ENCODE results near the gene ATXN7L1. TPM values are rescaled to one million over a fixed set of nuclear protein-coding genes. Genes with fewer than 3 reads are reported as not detected.

Gene ATXN7L1
- total RNA-seq, 1 donor from 2014 or later = 20.6 TPM

DNA sequence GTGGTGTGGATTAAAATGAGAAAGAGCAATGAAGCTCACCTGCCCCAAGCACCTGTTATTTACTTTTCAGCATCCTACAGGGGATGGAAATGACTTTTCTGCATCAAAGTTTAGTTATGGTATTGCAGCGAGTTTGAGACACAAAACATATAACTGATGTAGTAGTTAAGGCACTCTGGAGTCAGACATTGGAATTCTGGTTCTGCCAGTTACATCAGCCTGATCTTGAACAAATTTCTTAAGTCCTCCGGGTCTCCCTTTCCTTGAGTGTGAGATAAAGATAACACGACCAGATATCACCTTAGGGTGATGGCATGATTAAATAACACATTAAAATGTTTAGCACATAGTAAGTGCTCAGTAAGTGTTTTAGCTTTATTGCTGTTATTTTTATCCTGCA, 97.4 kb downstream of the ATXN7L1 start:
- Mint-ChIP-seq H3K4me3 (ENCODE audit: unreplicated experiment) (no peak overlapping the region), H3K9me3 (ENCODE audit: unreplicated experiment) (no peaks in the 10 kb centered on the region), H3K36me3 (ENCODE audit: unreplicated experiment) (no peaks in the 10 kb centered on the region), H3K27ac (ENCODE audit: unreplicated experiment) (no peak overlapping the region), H3K4me1 (ENCODE audit: low read depth, unreplicated experiment) (peaks cover 14% of the 10 kb centered on the region), H3K27me3 (ENCODE audit: unreplicated experiment) (peaks cover 2% of the 10 kb centered on the region)
- DNase-seq = no peak
- TF ChIP-seq, protein P1, sequence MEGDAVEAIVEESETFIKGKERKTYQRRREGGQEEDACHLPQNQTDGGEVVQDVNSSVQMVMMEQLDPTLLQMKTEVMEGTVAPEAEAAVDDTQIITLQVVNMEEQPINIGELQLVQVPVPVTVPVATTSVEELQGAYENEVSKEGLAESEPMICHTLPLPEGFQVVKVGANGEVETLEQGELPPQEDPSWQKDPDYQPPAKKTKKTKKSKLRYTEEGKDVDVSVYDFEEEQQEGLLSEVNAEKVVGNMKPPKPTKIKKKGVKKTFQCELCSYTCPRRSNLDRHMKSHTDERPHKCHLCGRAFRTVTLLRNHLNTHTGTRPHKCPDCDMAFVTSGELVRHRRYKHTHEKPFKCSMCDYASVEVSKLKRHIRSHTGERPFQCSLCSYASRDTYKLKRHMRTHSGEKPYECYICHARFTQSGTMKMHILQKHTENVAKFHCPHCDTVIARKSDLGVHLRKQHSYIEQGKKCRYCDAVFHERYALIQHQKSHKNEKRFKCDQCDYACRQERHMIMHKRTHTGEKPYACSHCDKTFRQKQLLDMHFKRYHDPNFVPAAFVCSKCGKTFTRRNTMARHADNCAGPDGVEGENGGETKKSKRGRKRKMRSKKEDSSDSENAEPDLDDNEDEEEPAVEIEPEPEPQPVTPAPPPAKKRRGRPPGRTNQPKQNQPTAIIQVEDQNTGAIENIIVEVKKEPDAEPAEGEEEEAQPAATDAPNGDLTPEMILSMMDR (IDR thresholded peaks at IDR 0.05; ENCODE audit: partially characterized antibody, unreplicated experiment) = no peak

DNA sequence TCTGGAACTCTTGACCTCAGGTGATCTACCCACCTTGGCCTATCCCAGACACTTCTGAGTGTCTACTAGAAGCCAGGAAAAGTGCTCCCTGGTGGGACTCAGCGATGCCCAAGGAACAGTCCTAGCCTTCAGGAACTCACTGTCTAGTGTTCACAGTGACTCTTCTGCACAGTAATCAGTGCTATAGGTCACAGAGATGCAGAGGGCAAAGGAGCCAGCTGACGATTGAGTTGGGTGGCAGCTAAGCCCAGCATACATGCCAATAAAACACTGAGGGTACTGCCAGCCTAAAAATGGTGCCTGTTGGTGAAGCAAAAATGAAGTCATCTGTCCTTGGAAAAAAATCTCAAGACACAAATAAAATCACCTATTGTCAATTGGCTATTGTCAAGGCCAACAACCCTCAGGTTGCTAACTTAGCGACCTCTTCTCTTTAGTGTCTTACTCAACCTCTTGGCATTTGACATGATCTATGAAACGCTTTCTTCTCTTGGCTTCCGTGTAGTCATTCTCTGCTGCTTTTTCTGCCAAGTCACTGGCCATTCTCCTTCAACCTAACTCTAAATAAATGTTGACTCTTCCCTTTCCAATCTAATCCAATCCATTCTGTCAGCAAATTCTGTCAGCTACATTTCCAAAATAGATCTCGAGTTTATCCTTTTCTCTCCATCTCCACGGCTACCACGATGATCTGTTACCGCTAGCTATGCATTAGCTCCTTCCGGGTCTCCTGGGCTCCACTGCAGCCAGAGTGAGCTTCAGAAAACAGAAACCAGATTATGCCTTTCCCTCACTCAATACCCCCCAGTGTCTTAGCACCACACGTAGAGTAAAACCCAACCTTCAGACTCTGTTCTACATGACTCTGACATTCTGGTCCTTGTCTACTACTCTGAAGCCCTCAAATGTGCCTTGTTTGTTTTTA, 99.2 kb downstream of the ATXN7L1 start:
- no peak overlapping the region for H3K27ac Mint-ChIP-seq (ENCODE audit: unreplicated experiment)
- no peak for DNase-seq
- H3K4me3 Mint-ChIP-seq (ENCODE audit: unreplicated experiment) = no peak overlapping the region
- TF ChIP-seq, protein P1 (IDR thresholded peaks at IDR 0.05; ENCODE audit: partially characterized antibody, unreplicated experiment) = no peak
- H3K9me3 Mint-ChIP-seq (ENCODE audit: unreplicated experiment) = no peaks in the 10 kb centered on the region
- no peaks in the 10 kb centered on the region for H3K36me3 Mint-ChIP-seq (ENCODE audit: unreplicated experiment)
- H3K27me3 Mint-ChIP-seq (ENCODE audit: unreplicated experiment) = peaks cover 2% of the 10 kb centered on the region
- peaks cover 27% of the 10 kb centered on the region for H3K4me1 Mint-ChIP-seq (ENCODE audit: low read depth, unreplicated experiment)

DNA sequence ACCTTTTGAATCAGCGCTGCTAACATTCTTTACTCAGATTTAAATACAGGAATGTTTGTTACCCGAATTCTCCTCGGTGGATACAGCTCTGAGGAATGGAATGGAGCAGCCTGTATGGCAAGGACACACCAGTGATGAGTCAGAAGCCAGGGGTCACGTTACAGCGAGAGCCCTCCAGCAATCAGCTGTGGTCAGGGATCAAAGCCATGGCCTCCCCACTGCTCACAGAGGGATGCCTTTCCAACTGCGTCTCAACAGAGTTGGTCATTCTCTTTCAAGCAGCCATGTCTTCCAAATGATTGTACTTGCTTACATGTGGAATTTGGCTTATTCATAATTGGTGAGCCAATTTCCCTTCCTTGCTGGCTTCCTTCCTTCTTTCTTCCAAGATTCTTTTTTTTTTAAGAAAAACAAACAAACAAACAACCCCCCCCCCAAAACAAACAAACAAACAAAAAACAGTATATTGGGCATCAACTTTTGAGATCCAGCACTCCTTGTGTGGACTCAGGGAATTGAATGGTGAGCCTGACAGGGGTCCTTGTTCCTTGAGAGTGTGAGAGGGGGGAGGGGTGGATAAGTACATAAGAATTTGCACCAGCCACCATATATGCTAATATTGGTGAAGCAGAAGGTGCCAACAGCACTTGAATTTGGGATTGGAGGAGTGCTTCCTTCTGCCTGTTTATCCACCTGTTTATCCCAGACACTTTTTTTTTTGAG, 100.2 kb downstream of the ATXN7L1 start:
- H3K36me3 Mint-ChIP-seq (ENCODE audit: unreplicated experiment) = no peaks in the 10 kb centered on the region
- no peak overlapping the region for H3K4me3 Mint-ChIP-seq (ENCODE audit: unreplicated experiment)
- no peak overlapping the region for H3K27ac Mint-ChIP-seq (ENCODE audit: unreplicated experiment)
- peak; percentile 38 for DNase-seq
- H3K27me3 Mint-ChIP-seq (ENCODE audit: unreplicated experiment) = peaks cover 2% of the 10 kb centered on the region
- H3K4me1 Mint-ChIP-seq (ENCODE audit: low read depth, unreplicated experiment) = peaks cover 28% of the 10 kb centered on the region
- H3K9me3 Mint-ChIP-seq (ENCODE audit: unreplicated experiment) = no peaks in the 10 kb centered on the region
- TF ChIP-seq, protein P1 (IDR thresholded peaks at IDR 0.05; ENCODE audit: partially characterized antibody, unreplicated experiment) = no peak

DNA sequence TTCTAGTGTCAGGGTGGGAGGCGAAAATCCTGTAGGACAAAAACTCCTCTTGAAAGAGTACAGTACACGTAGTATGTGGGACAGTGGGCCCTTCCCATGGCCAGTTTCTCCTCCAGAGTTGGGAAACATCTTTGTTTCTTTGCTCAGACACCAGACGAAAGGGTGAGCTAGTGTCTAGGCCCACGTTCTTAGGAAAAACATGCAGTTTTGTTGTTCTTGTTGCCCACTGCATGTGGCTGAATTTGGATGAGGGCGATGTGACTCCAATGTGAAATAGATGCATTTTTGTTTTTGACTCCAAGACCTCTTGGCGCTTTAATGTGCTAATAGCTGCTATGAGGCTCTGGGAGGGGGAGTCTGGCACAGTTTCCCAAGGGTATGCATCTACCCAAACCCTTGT, 100.8 kb downstream of the ATXN7L1 start:
- no peak overlapping the region for H3K27ac Mint-ChIP-seq (ENCODE audit: unreplicated experiment)
- no peak for DNase-seq
- H3K27me3 Mint-ChIP-seq (ENCODE audit: unreplicated experiment) = peaks cover 2% of the 10 kb centered on the region
- peaks cover 28% of the 10 kb centered on the region for H3K4me1 Mint-ChIP-seq (ENCODE audit: low read depth, unreplicated experiment)
- H3K9me3 Mint-ChIP-seq (ENCODE audit: unreplicated experiment) = no peaks in the 10 kb centered on the region
- no peaks in the 10 kb centered on the region for H3K36me3 Mint-ChIP-seq (ENCODE audit: unreplicated experiment)
- TF ChIP-seq, protein P1 (IDR thresholded peaks at IDR 0.05; ENCODE audit: partially characterized antibody, unreplicated experiment) = no peak
- H3K4me3 Mint-ChIP-seq (ENCODE audit: unreplicated experiment) = no peak overlapping the region
